Measurements from ENCODE around the gene CDC5L. TPM values are rescaled to one million over a fixed set of nuclear protein-coding genes. Genes with fewer than 3 reads are reported as not detected.

Gene CDC5L
- total and polyA plus RNA-seq, 2 of the 13 experiments (the other 11 are each of a cell fraction or from before 2014, with no cell fraction given) = 11.0 to 34.2 TPM

- TF ChIP-seq NFIB (CRISPR knock-in tag; IDR thresholded peaks at IDR 0.05; ENCODE audit: borderline replicate concordance) (no peak), ZNF543 (CRISPR knock-in tag; IDR thresholded peaks at IDR 0.05) (no peak), BCLAF1 (IDR thresholded peaks at IDR 0.05) (no peak), ARNT2 (CRISPR knock-in tag; IDR thresholded peaks at IDR 0.05; ENCODE audit: low read depth) (no peak), RFX3 (CRISPR knock-in tag; IDR thresholded peaks at IDR 0.05) (no peak), ASH2L (IDR thresholded peaks at IDR 0.05; ENCODE audit: insufficient read length, low read depth, low read length) (no peak), ZNF274 (CRISPR knock-in tag; IDR thresholded peaks at IDR 0.05) (no peak), HMGA1 (CRISPR knock-in tag; conservative IDR thresholded peaks at IDR 0.05) (no peak), NFE2L1 (CRISPR knock-in tag; IDR thresholded peaks at IDR 0.05; ENCODE audit: borderline replicate concordance) (no peak), JDP2 (CRISPR knock-in tag; IDR thresholded peaks at IDR 0.05; ENCODE audit: borderline replicate concordance) (no peak), ZBTB20 (CRISPR knock-in tag; IDR thresholded peaks at IDR 0.05; ENCODE audit: borderline replicate concordance, low read depth) (no peak), ZNF768 (CRISPR knock-in tag; IDR thresholded peaks at IDR 0.05) (no peak), ZNF317 (CRISPR knock-in tag; IDR thresholded peaks at IDR 0.05) (no peak), FOXO1 (CRISPR knock-in tag; IDR thresholded peaks at IDR 0.05) (no peak)
- ChIA-PET CTCF (ENCODE audit: low intra/inter-chr PET ratio, low total read pairs) (no interaction called here), POLR2A (no interaction called here)
- Histone ChIP-seq H2AFZ (ENCODE audit: low read length) (no peak overlapping the region), H3K4me1 (ENCODE audit: insufficient read depth, low read length) (peaks cover 9% of the 10 kb centered on the region; the same call in 1 of the 2 replicates), H3K4me2 (ENCODE audit: low read depth, low read length) (no peak overlapping the region), H4K20me1 (ENCODE audit: insufficient read depth, low read length) (no peaks in the 10 kb centered on the region), H3K36me3 (replicated peaks in 1 of 2; ENCODE audit: control insufficient read depth in 1 of 2, insufficient read depth in 2 of 2, low read length in 2 of 2) (no peaks in the 10 kb centered on the region), H3K79me2 (ENCODE audit: insufficient read depth, low read length) (no peaks in the 10 kb centered on the region), H3K9ac (ENCODE audit: insufficient read depth, low read depth, low read length) (no peak overlapping the region), H3K27ac (ENCODE audit: extremely low read length, insufficient read depth, low read length) (no peak overlapping the region), H3K27me3 (ENCODE audit: control insufficient read depth in 1 of 2, insufficient read depth in 2 of 2, low read length in 2 of 2) (peaks cover 11 to 72% of the 10 kb centered on the region in 2 experiments; a peak in 4 of 5 replicates), H3K4me3 (replicated peaks in 1 of 3; ENCODE audit: insufficient read depth in 1 of 3, low read depth in 2 of 3, low read length in 3 of 3) (no peak overlapping the region), H3K9me3 (ENCODE audit: low read length) (no peaks in the 10 kb centered on the region)
- FAIRE-seq (no peak), ATAC-seq (no peak), DNase-seq (ENCODE audit: low spot score) (no peak)
- in situ Hi-C loops (cut with HindIII; ENCODE audit: extremely low pct_ligation_motif_present, low pct_unique_long_range_greater_than_20kb) = loop anchor here (10.0 kb wide), 2 partner anchors 171 to 1241 kb away; no protein-coding TSS in a partner anchor
- intact Hi-C loops (cut with micrococcal nuclease; ENCODE audit: unreplicated experiment) = loop anchor here (2.0 kb wide), 1 partner anchor 21 kb away; no protein-coding TSS in a partner anchor
- BruUV-seq (replicated peaks) = no TSS peak
- WGBS (ENCODE audit: low lambda C conversion rate) = 42% methylated on average over 19 of the region's 19 CpGs
These were observed 86.1 kb downstream of the CDC5L start for GRCh38 chr6:44473393-44474189.
